ENCODE data around the gene EFNA4. TPM values are rescaled to one million over a fixed set of nuclear protein-coding genes. Genes with fewer than 3 reads are reported as not detected.

EFNA4 gene
- total and polyA plus RNA-seq, 9 of the 15 experiments (the other 6 are each of a cell fraction or from before 2014, with no cell fraction given): 0.68 to 7.4 (median 6.1) TPM

DNA sequence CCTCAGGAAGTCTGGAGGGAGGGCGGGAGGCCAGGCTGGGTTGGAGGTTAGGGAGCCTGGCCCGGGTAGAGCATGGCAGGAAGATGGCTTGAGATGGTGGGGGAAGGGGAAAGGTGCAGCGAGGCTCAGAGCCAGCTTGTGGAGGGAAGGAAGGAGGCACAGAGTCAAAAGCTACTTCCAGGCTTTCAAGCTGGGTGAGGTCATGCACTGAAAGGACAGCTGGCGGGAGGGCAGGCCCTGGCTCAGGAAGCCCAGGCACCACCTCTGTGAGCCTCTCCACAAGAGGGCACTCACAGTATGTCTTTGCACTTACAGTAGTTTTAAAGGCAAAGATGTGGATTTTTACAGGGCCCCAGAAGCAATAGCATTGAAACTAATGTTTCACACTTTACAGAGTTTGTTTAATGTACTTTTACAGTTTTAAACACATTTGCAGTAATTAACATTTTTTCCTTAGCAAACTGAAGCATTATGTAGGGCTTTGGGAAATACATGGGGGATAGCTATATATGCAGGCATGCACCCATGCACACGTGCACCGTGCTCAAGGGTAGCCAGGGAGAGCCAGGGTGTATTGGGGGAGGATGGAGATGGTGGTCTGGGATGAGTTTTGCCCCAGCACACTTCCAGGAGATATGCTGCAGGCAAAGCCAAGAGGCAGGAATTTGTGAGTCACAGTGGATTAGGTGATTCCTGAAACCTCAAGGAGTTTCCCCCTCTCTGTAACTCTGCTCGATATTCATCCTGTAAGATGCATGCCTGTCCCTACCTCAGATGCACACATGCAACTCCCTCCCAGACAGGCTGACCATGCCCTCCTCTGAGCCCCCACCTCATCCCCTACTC is 18.5 kb upstream of the EFNA4 start (continued):
- TF ChIP-seq, protein P1, sequence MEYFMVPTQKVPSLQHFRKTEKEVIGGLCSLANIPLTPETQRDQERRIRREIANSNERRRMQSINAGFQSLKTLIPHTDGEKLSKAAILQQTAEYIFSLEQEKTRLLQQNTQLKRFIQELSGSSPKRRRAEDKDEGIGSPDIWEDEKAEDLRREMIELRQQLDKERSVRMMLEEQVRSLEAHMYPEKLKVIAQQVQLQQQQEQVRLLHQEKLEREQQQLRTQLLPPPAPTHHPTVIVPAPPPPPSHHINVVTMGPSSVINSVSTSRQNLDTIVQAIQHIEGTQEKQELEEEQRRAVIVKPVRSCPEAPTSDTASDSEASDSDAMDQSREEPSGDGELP (CRISPR knock-in tag; IDR thresholded peaks at IDR 0.05; ENCODE audit: borderline replicate concordance): peak; percentile 94
- no peak for TF ChIP-seq ZNF232 (CRISPR knock-in tag; IDR thresholded peaks at IDR 0.05)
- no peak for TF ChIP-seq SIX5 (IDR thresholded peaks at IDR 0.05; ENCODE audit: borderline replicate concordance in 1 of 2, insufficient read depth in 1 of 2, low read depth in 1 of 2, low read length in 2 of 2)
- TF ChIP-seq, protein P2, sequence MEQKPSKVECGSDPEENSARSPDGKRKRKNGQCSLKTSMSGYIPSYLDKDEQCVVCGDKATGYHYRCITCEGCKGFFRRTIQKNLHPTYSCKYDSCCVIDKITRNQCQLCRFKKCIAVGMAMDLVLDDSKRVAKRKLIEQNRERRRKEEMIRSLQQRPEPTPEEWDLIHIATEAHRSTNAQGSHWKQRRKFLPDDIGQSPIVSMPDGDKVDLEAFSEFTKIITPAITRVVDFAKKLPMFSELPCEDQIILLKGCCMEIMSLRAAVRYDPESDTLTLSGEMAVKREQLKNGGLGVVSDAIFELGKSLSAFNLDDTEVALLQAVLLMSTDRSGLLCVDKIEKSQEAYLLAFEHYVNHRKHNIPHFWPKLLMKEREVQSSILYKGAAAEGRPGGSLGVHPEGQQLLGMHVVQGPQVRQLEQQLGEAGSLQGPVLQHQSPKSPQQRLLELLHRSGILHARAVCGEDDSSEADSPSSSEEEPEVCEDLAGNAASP (IDR thresholded peaks at IDR 0.05): no peak
- no peak for TF ChIP-seq FOXJ2 (tag; IDR thresholded peaks at IDR 0.05)
- TF ChIP-seq NCOR1 (IDR thresholded peaks at IDR 0.05): no peak
- TF ChIP-seq, protein P3, sequence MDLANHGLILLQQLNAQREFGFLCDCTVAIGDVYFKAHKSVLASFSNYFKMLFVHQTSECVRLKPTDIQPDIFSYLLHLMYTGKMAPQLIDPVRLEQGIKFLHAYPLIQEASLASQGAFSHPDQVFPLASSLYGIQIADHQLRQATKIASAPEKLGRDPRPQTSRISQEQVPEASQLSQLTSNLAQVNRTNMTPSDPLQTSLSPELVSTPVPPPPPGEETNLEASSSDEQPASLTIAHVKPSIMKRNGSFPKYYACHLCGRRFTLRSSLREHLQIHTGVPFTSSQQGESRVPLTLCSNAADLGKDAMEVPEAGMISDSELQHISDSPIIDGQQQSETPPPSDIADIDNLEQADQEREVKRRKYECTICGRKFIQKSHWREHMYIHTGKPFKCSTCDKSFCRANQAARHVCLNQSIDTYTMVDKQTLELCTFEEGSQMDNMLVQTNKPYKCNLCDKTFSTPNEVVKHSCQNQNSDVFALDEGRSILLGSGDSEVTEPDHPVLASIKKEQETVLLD (IDR thresholded peaks at IDR 0.05): no peak
- no peak for TF ChIP-seq RBM25 (IDR thresholded peaks at IDR 0.05; ENCODE audit: low read depth, low read length, severe bottlenecking)
- TF ChIP-seq NRF1 (conservative IDR thresholded peaks at IDR 0.05 in 1 of 2, IDR thresholded peaks at IDR 0.05 in 1 of 2): no peak
- no peak for TF ChIP-seq BRD4 (IDR thresholded peaks at IDR 0.05)
- TF ChIP-seq RAD21 (CRISPR knock-in tag; conservative IDR thresholded peaks at IDR 0.05 in 1 of 2, IDR thresholded peaks at IDR 0.05 in 1 of 2): peak; percentile 74 to 84
- TF ChIP-seq ZKSCAN3 (CRISPR knock-in tag; IDR thresholded peaks at IDR 0.05): no peak
- TF ChIP-seq PCBP1 (IDR thresholded peaks at IDR 0.05; ENCODE audit: low read depth, low read length, poor library complexity, severe bottlenecking): no peak
- TF ChIP-seq, protein P4, sequence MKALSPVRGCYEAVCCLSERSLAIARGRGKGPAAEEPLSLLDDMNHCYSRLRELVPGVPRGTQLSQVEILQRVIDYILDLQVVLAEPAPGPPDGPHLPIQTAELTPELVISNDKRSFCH (CRISPR knock-in tag; IDR thresholded peaks at IDR 0.05): no peak
- TF ChIP-seq, protein P4 (tag; IDR thresholded peaks at IDR 0.05): no peak
- no peak for TF ChIP-seq ZNF184 (CRISPR knock-in tag; IDR thresholded peaks at IDR 0.05)
- peak; percentile 53; the same call in 1 of the 2 replicates for TF ChIP-seq JUN (IDR thresholded peaks at IDR 0.05; ENCODE audit: borderline replicate concordance, low read depth, low read length)
- no peak for TF ChIP-seq JUN (CRISPR knock-in tag; IDR thresholded peaks at IDR 0.05; ENCODE audit: borderline replicate concordance)
- TF ChIP-seq, protein P5, sequence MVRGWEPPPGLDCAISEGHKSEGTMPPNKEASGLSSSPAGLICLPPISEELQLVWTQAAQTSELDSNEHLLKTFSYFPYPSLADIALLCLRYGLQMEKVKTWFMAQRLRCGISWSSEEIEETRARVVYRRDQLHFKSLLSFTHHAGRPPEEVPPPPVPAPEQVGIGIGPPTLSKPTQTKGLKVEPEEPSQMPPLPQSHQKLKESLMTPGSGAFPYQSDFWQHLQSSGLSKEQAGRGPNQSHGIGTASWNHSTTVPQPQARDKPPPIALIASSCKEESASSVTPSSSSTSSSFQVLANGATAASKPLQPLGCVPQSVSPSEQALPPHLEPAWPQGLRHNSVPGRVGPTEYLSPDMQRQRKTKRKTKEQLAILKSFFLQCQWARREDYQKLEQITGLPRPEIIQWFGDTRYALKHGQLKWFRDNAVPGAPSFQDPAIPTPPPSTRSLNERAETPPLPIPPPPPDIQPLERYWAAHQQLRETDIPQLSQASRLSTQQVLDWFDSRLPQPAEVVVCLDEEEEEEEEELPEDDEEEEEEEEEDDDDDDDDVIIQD (CRISPR knock-in tag; IDR thresholded peaks at IDR 0.05): no peak
- TF ChIP-seq TRIM24 (IDR thresholded peaks at IDR 0.05): no peak
- TF ChIP-seq PRPF4 (IDR thresholded peaks at IDR 0.05; ENCODE audit: insufficient read depth, low read depth, low read length, poor library complexity, severe bottlenecking): no peak

All from K562 (cell line).